Transverse colon (tissue), 4 donors: Measurements from ENCODE around the gene ZNF488.

Experiments used
- EP300 ChIP-seq: sonication (generic); formaldehyde crosslinking; IDR thresholded peaks from one replicate; pipeline ENCODE4 v1.6.1; 2017; ENCODE audit warnings: antibody characterized with exemption, low read depth
- POLR2A ChIP-seq: fragments of 450-650 bp; IDR thresholded peaks from one replicate; pipeline ENCODE4 v1.6.1; 2016; ENCODE audit warnings: antibody characterized with exemption, mild to moderate bottlenecking, moderate library complexity
- POLR2AphosphoS5 ChIP-seq, 3 donors: sonication (generic); formaldehyde crosslinking; IDR thresholded peaks; one replicate each; pipeline ENCODE4 v1.6.1; 2016; ENCODE audit warnings: antibody characterized with exemption in 3 of 3
- TF ChIP-seq, protein P1 (sequence below), 5 experiments: fragments of 200-600 bp in 3 of 5; fragments of 450-650 bp in 2 of 5; sonication (generic) in 3 of 5; IDR thresholded peaks; 1 replicate in 2 of 5; 2 replicates in 3 of 5; pipeline ENCODE4 v1.5.1; 2016 to 2017; ENCODE audit warnings: antibody characterized with exemption in 5 of 5, inconsistent platforms in 3 of 5, mild to moderate bottlenecking in 2 of 5, moderate library complexity in 1 of 5

DNA sequence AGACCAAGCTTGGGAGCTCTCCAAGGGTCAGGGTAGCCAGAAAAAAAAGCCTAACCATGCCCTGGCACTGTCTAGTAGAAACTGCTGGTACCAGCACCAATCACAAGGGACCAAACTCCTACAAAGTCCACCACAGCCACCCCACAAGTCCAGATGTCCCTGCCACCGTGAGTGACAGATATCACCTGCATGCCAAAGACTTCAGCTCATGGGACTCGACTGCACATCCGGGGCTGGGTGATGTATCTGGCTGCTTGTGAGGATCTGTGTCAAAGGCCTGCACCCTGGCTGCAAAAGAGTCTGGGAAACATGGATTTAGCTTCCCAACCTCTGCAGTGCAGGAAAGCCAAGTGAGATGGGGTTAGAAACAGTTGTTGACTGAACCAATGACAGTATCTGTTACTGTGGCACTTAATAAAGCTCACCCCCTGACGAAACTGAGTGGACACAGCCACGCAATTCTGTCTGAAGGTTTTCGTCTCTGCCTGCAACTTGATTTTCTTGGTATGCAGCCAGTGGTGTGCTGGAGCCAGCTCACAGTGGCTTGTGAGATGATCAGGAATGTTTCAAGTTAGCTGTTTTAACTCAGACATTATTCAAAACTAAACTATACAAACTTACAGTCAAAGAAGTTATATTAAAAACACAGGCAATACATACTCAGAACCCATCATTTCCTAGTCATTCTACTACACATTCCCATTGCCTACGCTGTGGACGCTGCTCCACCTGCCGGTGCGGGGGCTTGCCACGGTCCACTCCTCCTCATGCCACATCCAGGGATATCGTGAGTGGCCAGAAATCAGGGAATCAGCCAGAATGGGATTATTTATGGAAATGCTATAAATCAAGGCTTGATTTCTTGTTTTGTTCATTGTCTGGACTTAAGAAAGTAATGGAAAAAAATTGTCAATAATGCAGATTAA lies 9.2 kb downstream of the ZNF488 start:
- no peak for TF ChIP-seq POLR2AphosphoS5 (IDR thresholded peaks at IDR 0.05)
- TF ChIP-seq, protein P1, sequence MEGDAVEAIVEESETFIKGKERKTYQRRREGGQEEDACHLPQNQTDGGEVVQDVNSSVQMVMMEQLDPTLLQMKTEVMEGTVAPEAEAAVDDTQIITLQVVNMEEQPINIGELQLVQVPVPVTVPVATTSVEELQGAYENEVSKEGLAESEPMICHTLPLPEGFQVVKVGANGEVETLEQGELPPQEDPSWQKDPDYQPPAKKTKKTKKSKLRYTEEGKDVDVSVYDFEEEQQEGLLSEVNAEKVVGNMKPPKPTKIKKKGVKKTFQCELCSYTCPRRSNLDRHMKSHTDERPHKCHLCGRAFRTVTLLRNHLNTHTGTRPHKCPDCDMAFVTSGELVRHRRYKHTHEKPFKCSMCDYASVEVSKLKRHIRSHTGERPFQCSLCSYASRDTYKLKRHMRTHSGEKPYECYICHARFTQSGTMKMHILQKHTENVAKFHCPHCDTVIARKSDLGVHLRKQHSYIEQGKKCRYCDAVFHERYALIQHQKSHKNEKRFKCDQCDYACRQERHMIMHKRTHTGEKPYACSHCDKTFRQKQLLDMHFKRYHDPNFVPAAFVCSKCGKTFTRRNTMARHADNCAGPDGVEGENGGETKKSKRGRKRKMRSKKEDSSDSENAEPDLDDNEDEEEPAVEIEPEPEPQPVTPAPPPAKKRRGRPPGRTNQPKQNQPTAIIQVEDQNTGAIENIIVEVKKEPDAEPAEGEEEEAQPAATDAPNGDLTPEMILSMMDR (IDR thresholded peaks at IDR 0.05) = no peak
- no peak for TF ChIP-seq POLR2A
- TF ChIP-seq EP300 = no peak
